OCI-LY3 (cell line): ENCODE results near the gene PAM16.

ENCODE experiments used
- CTCF ChIP-seq: fragments of 200-600, 300-600 bp; sonication (generic); IDR thresholded peaks from 2 replicates; pipeline ENCODE4 v1.5.1; 2014; ENCODE audit warnings: antibody characterized with exemption, low read length, low read depth
- EZH2phosphoT487 ChIP-seq: fragments of 200-600 bp; shearing (Covaris generic); IDR thresholded peaks from 2 replicates; pipeline ENCODE4 v1.6.1; 2018; ENCODE audit warnings: antibody characterized with exemption, mixed run types, low read depth

DNA sequence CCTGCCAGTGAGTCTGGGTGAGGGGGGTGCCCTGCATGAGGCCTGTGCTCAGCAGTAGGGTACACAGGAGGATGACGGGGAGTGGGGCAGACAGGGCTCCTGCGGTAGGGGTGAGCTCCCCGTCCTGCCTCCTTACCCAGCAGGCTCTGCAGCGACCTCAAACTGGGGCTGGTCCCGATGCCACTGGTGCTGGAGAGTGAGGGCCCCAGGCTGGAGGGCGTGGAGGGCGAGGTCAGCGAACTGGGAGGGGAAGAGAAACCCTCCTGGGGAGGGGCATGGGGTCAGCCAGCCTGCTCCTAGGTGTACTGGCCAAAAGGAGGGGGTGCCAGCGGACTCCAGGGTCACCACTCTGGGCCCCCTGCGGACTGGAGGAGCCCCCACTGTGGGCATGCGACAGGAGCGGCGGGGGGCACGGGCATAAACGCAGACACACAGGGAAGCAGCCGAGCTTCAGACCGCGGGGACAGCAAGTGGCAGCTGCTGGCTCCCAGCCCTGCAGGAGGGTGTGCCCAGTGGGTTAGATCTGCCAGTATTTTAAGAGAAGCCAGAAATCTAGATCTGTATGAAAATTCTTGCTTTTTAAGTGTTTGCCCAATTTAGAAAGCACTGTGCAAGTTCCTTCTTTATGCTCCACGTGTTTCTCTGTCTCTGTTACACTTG is 11.5 kb upstream of the PAM16 start:
- TF ChIP-seq CTCF: no peak
- TF ChIP-seq EZH2phosphoT487: no peak
